Measurements from ENCODE around the gene HDAC9. TPM values are rescaled to one million over a fixed set of nuclear protein-coding genes. Genes with fewer than 3 reads are reported as not detected.

HDAC9 gene
- polyA plus RNA-seq, 3 donors = 41.7 to 51.2 (median 44.2) TPM

DNA sequence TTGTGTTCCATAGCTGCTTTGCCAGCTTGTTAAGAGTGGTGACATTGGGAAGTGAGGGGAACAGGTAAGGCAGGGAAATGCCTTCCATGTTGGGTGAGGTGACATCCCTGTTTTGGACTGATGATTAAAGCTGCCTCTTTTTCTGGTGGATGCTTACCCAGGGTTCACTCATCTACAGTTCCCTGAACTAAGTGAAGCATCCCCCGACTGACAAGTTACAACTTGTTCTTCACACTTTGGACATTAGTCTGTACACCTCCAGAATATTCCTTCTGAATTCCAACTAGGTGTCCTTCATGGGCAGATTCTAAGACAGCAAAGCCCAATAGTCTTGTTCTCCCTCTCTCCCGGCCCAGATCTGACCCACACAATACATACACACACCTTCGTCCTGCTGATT is 63.4 kb downstream of the HDAC9 start:
- no peak overlapping the region for H3K9ac ChIP-seq (ENCODE audit: insufficient read depth, low read length, poor library complexity, severe bottlenecking)
- 100% methylated on average over 2 of the region's 3 CpGs for WGBS (ENCODE audit: insufficient coverage)
- H3K4me1 ChIP-seq (ENCODE audit: control insufficient read depth in 1 of 2, insufficient read depth in 2 of 2, low read length in 2 of 2) = no peaks in the 10 kb centered on the region
- TF ChIP-seq, protein P1, sequence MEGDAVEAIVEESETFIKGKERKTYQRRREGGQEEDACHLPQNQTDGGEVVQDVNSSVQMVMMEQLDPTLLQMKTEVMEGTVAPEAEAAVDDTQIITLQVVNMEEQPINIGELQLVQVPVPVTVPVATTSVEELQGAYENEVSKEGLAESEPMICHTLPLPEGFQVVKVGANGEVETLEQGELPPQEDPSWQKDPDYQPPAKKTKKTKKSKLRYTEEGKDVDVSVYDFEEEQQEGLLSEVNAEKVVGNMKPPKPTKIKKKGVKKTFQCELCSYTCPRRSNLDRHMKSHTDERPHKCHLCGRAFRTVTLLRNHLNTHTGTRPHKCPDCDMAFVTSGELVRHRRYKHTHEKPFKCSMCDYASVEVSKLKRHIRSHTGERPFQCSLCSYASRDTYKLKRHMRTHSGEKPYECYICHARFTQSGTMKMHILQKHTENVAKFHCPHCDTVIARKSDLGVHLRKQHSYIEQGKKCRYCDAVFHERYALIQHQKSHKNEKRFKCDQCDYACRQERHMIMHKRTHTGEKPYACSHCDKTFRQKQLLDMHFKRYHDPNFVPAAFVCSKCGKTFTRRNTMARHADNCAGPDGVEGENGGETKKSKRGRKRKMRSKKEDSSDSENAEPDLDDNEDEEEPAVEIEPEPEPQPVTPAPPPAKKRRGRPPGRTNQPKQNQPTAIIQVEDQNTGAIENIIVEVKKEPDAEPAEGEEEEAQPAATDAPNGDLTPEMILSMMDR (IDR thresholded peaks at IDR 0.05) = no peak
- peaks cover 2% of the 10 kb centered on the region for H3K4me1 Mint-ChIP-seq
- H3K9me3 ChIP-seq (replicated peaks in 1 of 2; ENCODE audit: control insufficient read depth in 1 of 2, insufficient read depth in 1 of 2, low read length in 2 of 2) = no peaks in the 10 kb centered on the region
- H3K4me2 ChIP-seq (replicated peaks; ENCODE audit: extremely low read depth, low read length, poor library complexity, severe bottlenecking) = no peak overlapping the region
- intact Hi-C loops (cut with micrococcal nuclease) = no loop called here
- H2AFZ ChIP-seq (ENCODE audit: insufficient read depth, low read depth, low read length, poor library complexity, severe bottlenecking) = no peak overlapping the region
- no peak overlapping the region for H3K27ac ChIP-seq (ENCODE audit: low read depth in 1 of 2, low read length in 2 of 2)
- peaks cover 33% of the 10 kb centered on the region for H4K20me1 ChIP-seq (ENCODE audit: insufficient read depth, low read length)
- no peak overlapping the region for H3K4me3 Mint-ChIP-seq
- peaks cover 0 to 3% (median 0%) of the 10 kb centered on the region in 3 donors for H3K27me3 Mint-ChIP-seq (ENCODE audit: low read depth in 3 of 3)
- H3K36me3 Mint-ChIP-seq = peaks cover 3 to 15% of the 10 kb centered on the region in 2 donors
- H3K27me3 ChIP-seq (ENCODE audit: control insufficient read depth in 2 of 2, insufficient read depth in 2 of 2, low read length in 2 of 2) = no peaks in the 10 kb centered on the region
- H3K4me3 ChIP-seq (replicated peaks in 1 of 3; ENCODE audit: low read depth in 2 of 3, low read length in 3 of 3) = no peak overlapping the region
- H3K79me2 ChIP-seq (ENCODE audit: insufficient read depth, low read length) = peaks cover 16% of the 10 kb centered on the region
- H3K9me3 Mint-ChIP-seq = peaks cover 0 to 1% (median 0%) of the 10 kb centered on the region in 7 donors
- H3K27ac Mint-ChIP-seq = no peak overlapping the region
- peaks cover 0 to 10% of the 10 kb centered on the region in 2 donors for H3K36me3 ChIP-seq (replicated peaks in 1 of 2; ENCODE audit: control insufficient read depth in 1 of 2, insufficient read depth in 2 of 2, low read length in 2 of 2)
- no peak for DNase-seq

DNA sequence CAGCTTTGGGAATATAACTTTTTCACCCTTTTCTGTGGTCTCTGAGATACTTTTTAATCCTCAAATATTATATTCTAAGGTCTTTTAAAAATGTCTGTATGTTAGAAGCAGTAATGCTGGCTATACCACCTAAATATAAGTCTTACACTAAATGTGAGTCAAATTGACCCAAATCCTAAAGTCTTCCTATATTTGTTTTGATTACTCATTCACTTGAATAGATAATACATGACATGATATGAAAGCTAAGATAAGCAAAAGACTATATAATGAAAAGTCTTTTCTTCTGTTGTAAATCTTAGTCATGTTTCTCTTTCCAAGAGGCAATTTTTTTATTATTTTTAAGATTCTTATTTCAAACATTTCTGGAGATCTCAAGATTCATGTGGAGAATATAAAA is 64.2 kb downstream of the HDAC9 start:
- Histone ChIP-seq H4K20me1 (ENCODE audit: insufficient read depth, low read length) (peaks cover 30% of the 10 kb centered on the region), H2AFZ (ENCODE audit: insufficient read depth, low read depth, low read length, poor library complexity, severe bottlenecking) (no peak overlapping the region), H3K36me3 (replicated peaks in 1 of 2; ENCODE audit: control insufficient read depth in 1 of 2, insufficient read depth in 2 of 2, low read length in 2 of 2) (peaks cover 0 to 10% of the 10 kb centered on the region in 2 donors), H3K9ac (ENCODE audit: insufficient read depth, low read length, poor library complexity, severe bottlenecking) (no peak overlapping the region), H3K9me3 (replicated peaks in 1 of 2; ENCODE audit: control insufficient read depth in 1 of 2, insufficient read depth in 1 of 2, low read length in 2 of 2) (no peaks in the 10 kb centered on the region), H3K4me2 (replicated peaks; ENCODE audit: extremely low read depth, low read length, poor library complexity, severe bottlenecking) (no peak overlapping the region), H3K4me3 (replicated peaks in 1 of 3; ENCODE audit: low read depth in 2 of 3, low read length in 3 of 3) (no peak overlapping the region), H3K79me2 (ENCODE audit: insufficient read depth, low read length) (peaks cover 17% of the 10 kb centered on the region), H3K27me3 (ENCODE audit: control insufficient read depth in 2 of 2, insufficient read depth in 2 of 2, low read length in 2 of 2) (no peaks in the 10 kb centered on the region), H3K27ac (ENCODE audit: low read depth in 1 of 2, low read length in 2 of 2) (no peak overlapping the region), H3K4me1 (ENCODE audit: control insufficient read depth in 1 of 2, insufficient read depth in 2 of 2, low read length in 2 of 2) (no peaks in the 10 kb centered on the region)
- H3K27me3 Mint-ChIP-seq (ENCODE audit: low read depth in 3 of 3) = peaks cover 0 to 2% (median 0%) of the 10 kb centered on the region in 3 donors
- H3K4me1 Mint-ChIP-seq = peaks cover 2% of the 10 kb centered on the region
- no peak overlapping the region for H3K27ac Mint-ChIP-seq
- no peak for DNase-seq
- TF ChIP-seq, protein P1 (IDR thresholded peaks at IDR 0.05) = no peak
- H3K4me3 Mint-ChIP-seq = no peak overlapping the region
- H3K9me3 Mint-ChIP-seq = peaks cover 0 to 1% (median 0%) of the 10 kb centered on the region in 7 donors
- H3K36me3 Mint-ChIP-seq = peaks cover 3 to 15% of the 10 kb centered on the region in 2 donors
- intact Hi-C loops (cut with micrococcal nuclease) = no loop called here
